HG03575 (cell line): ENCODE measurements around the gene B4GALT3.
"Not testable (repeated sequence)": the region's sequence is repeated elsewhere in the genome, so short reads cannot be mapped to it uniquely, and the experiment has no call there.

ENCODE experiments used
- ATAC-seq: cut with Tn5 transposase; IDR thresholded peaks from one replicate; pipeline ENCODE4 v1.9.1; 2021; ENCODE audit not compliant: unreplicated experiment, insufficient number of reproducible peaks, low FRiP score; ENCODE audit errors: extremely low read depth

The B4GALT3 gene

GRCh38 chr1:161177112-161177935 lies at the start of gene B4GALT3:
Gene B4GALT3 (minus strand): TSS chr1:161177507. CDS start chr1:161176060, 1,447 bp downstream.
- no peak for ATAC-seq

- ATAC-seq, result no peak
Observed at GRCh38 chr1:161226759-161227158, 49.5 kb upstream of the B4GALT3 start.

- ATAC-seq, result no peak
Observed at GRCh38 chr1:161226320-161226711, 49.0 kb upstream of the B4GALT3 start.

GRCh38 chr1:161225534-161226319 lies 48.4 kb upstream of the B4GALT3 start, which contains the start of gene TOMM40L:
Gene TOMM40L (plus strand): TSS chr1:161226060. CDS start chr1:161226490, 430 bp downstream.
- ATAC-seq, result peak; percentile 77

- ATAC-seq, result no peak
Observed at GRCh38 chr1:161225178-161225533, 47.8 kb upstream of the B4GALT3 start.

GRCh38 chr1:161224695-161225087 lies 47.4 kb upstream of the B4GALT3 start:
- ATAC-seq, result not testable (repeated sequence)

- no peak for ATAC-seq
Observed at GRCh38 chr1:161223805-161224694, 46.7 kb upstream of the B4GALT3 start.

- ATAC-seq, result no peak
Observed at GRCh38 chr1:161222175-161223019, 45.1 kb upstream of the B4GALT3 start.

- no peak for ATAC-seq
Observed at GRCh38 chr1:161220002-161220401, 42.7 kb upstream of the B4GALT3 start.

GRCh38 chr1:161219078-161219892 lies 42.0 kb upstream of the B4GALT3 start:
- no peak for ATAC-seq

- ATAC-seq, result no peak
Observed at GRCh38 chr1:161218301-161219077, 41.2 kb upstream of the B4GALT3 start.

- ATAC-seq, result no peak
Observed at GRCh38 chr1:161217831-161218230, 40.5 kb upstream of the B4GALT3 start.

GRCh38 chr1:161216945-161217712 lies 39.8 kb upstream of the B4GALT3 start:
- peak; percentile 75 for ATAC-seq

- ATAC-seq, result no peak
Observed at GRCh38 chr1:161215076-161215475, 37.8 kb upstream of the B4GALT3 start, which contains the start of gene FCER1G. Gene FCER1G (plus strand): TSS chr1:161215295. CDS start chr1:161215322, 27 bp downstream.

GRCh38 chr1:161214369-161214768 lies 37.1 kb upstream of the B4GALT3 start:
- ATAC-seq, result no peak

GRCh38 chr1:161209790-161210409 lies 32.6 kb upstream of the B4GALT3 start:
- ATAC-seq, result no peak
